ENCODE results near the gene GMDS. TPM values are rescaled to one million over a fixed set of nuclear protein-coding genes. Genes with fewer than 3 reads are reported as not detected.

The GMDS gene
- total and polyA plus RNA-seq, 7 donors: 2.8 to 6.6 (median 4.7) TPM

- H3K4me3 ChIP-seq: no peak overlapping the region
- TF ChIP-seq CTCF (IDR thresholded peaks at IDR 0.05): peak; percentile 23
- ATAC-seq (no peak), DNase-seq (no peak)
- no peaks in the 10 kb centered on the region for H3K4me1 ChIP-seq
- H3K9me3 ChIP-seq: no peaks in the 10 kb centered on the region
- H3K27ac ChIP-seq: no peak overlapping the region
- H3K27me3 ChIP-seq (ENCODE audit: insufficient read depth in 3 of 3, low read length in 2 of 3): no peaks in the 10 kb centered on the region
- no peaks in the 10 kb centered on the region for H3K36me3 ChIP-seq (ENCODE audit: insufficient read depth in 1 of 2, low read depth in 1 of 2)
- WGBS, 3 donors: 59 to 65% (median 60%) methylated on average over 3 of the region's 3 CpGs
- intact Hi-C loops (cut with DNase I): no loop called here
Observed at GRCh38 chr6:1792989-1793388, 452.4 kb downstream of the GMDS start.

- H3K27me3 ChIP-seq (ENCODE audit: insufficient read depth in 3 of 3, low read length in 2 of 3): no peaks in the 10 kb centered on the region
- ATAC-seq: no peak
- no peak for TF ChIP-seq CTCF (IDR thresholded peaks at IDR 0.05)
- intact Hi-C loops (cut with DNase I): no loop called here
- H3K9me3 ChIP-seq: no peaks in the 10 kb centered on the region
- no peak overlapping the region for H3K4me3 ChIP-seq
- no peak for DNase-seq
- no peaks in the 10 kb centered on the region for H3K4me1 ChIP-seq
- no peak overlapping the region for H3K27ac ChIP-seq
- no peaks in the 10 kb centered on the region for H3K36me3 ChIP-seq (ENCODE audit: insufficient read depth in 1 of 2, low read depth in 1 of 2)
- 94 to 96% (median 95%) methylated on average over 3 of the region's 3 CpGs for WGBS, 3 donors
Observed at GRCh38 chr6:1790684-1791083, 454.7 kb downstream of the GMDS start.

GRCh38 chr6:1789092-1789491 lies 456.3 kb downstream of the GMDS start:
- no peak for TF ChIP-seq CTCF (IDR thresholded peaks at IDR 0.05)
- no peaks in the 10 kb centered on the region for H3K9me3 ChIP-seq
- intact Hi-C loops (cut with DNase I): no loop called here

GRCh38 chr6:1787894-1788293 lies 457.5 kb downstream of the GMDS start:
- Histone ChIP-seq H3K27ac (no peak overlapping the region), H3K27me3 (ENCODE audit: insufficient read depth in 3 of 3, low read length in 2 of 3) (no peaks in the 10 kb centered on the region), H3K4me3 (no peak overlapping the region), H3K9me3 (no peaks in the 10 kb centered on the region), H3K4me1 (no peaks in the 10 kb centered on the region), H3K36me3 (ENCODE audit: insufficient read depth in 1 of 2, low read depth in 1 of 2) (no peaks in the 10 kb centered on the region)
- intact Hi-C loops (cut with DNase I): no loop called here
- no peak for TF ChIP-seq CTCF (IDR thresholded peaks at IDR 0.05)
- ATAC-seq (peak in 1 of 4 donors; percentile 44), DNase-seq (peak in 1 of 2 donors; percentile 18)
- 65 to 70% (median 69%) methylated on average over 8 of the region's 8 CpGs for WGBS, 3 donors

More at GRCh38 chr6:1789092-1789491, 456.3 kb downstream of the GMDS start:
- 79 to 81% (median 80%) methylated on average over 4 of the region's 4 CpGs for WGBS, 3 donors
- Histone ChIP-seq H3K36me3 (ENCODE audit: insufficient read depth in 1 of 2, low read depth in 1 of 2) (no peaks in the 10 kb centered on the region), H3K27me3 (ENCODE audit: insufficient read depth in 3 of 3, low read length in 2 of 3) (no peaks in the 10 kb centered on the region), H3K4me3 (no peak overlapping the region), H3K27ac (no peak overlapping the region), H3K4me1 (no peaks in the 10 kb centered on the region)
- DNase-seq (no peak), ATAC-seq (no peak)

All from psoas muscle (tissue), 8 donors.